WTC11 (cell line): Measurements from ENCODE around the gene B3GNT4. TPM values are rescaled to one million over a fixed set of nuclear protein-coding genes. Genes with fewer than 3 reads are reported as not detected.

Experiments
- ATAC-seq: fragments of 200-7000 bp; cut with Tn5 transposase; 2 replicates; pipeline ENCODE4 v1.10.0; 2021; ENCODE audit warnings: mild to moderate bottlenecking, moderate library complexity
- CTCF ChIA-PET: fragments of 300-600 bp; sonication (Branson Sonifier 250); formaldehyde crosslinking; loops from one replicate; lab custom pipeline; 2021; ENCODE audit warnings: antibody characterized with exemption; lab: Charles Lee
- POLR2A ChIA-PET: fragments of 350-600 bp; sonication (Branson Sonifier 250); formaldehyde crosslinking; loops from one replicate; lab custom pipeline; 2021; ENCODE audit warnings: antibody characterized with exemption; lab: Charles Lee
- DNase-seq: peaks from one replicate; pipeline ENCODE4 v3.0.0; 2021; ENCODE audit warnings: low spot score
- H3K27ac Mint-ChIP-seq: 2 replicates; pipeline ENCODE4 v1.8.0; 2021; ENCODE audit warnings: mixed read lengths
- H3K27me3 Mint-ChIP-seq: 2 replicates; pipeline ENCODE4 v1.8.0; 2021; ENCODE audit warnings: low read depth, mild to moderate bottlenecking, moderate library complexity, mixed read lengths
- H3K36me3 Mint-ChIP-seq: 2 replicates; pipeline ENCODE4 v1.8.0; 2021; ENCODE audit warnings: mixed read lengths
- H3K4me1 Mint-ChIP-seq: 2 replicates; pipeline ENCODE4 v1.8.0; 2022; ENCODE audit warnings: mixed read lengths
- H3K4me3 Mint-ChIP-seq: 2 replicates; pipeline ENCODE4 v1.8.0; 2021; ENCODE audit warnings: mild to moderate bottlenecking, moderate library complexity, mixed read lengths
- H3K9me3 Mint-ChIP-seq: 2 replicates; pipeline ENCODE4 v1.8.0; 2021; ENCODE audit warnings: mixed read lengths
- ARID4B ChIP-seq: sonication (generic); formaldehyde crosslinking; IDR thresholded peaks from 2 replicates; pipeline ENCODE4 v1.8.0; 2023; ENCODE audit warnings: missing genetic modification reagents, mild to moderate bottlenecking, borderline replicate concordance
- CDX4 ChIP-seq: fragments of 250-450 bp; sonication (Bioruptor Pico); IDR thresholded peaks from 2 replicates; pipeline ENCODE4 v1.9.0; 2021; ENCODE audit warnings: moderate library complexity, mild to moderate bottlenecking, inconsistent platforms, borderline replicate concordance
- CREB1 ChIP-seq: sonication (generic); formaldehyde crosslinking; IDR thresholded peaks from 2 replicates; pipeline ENCODE4 v1.8.0; 2023; ENCODE audit warnings: mild to moderate bottlenecking, missing genetic modification reagents
- ELF4 ChIP-seq: sonication (generic); formaldehyde crosslinking; IDR thresholded peaks from 2 replicates; pipeline ENCODE4 v1.8.1; 2022; ENCODE audit warnings: low read depth, mild to moderate bottlenecking, moderate library complexity, missing genetic modification reagents
- EMX1 ChIP-seq: fragments of 250-450 bp; sonication (Bioruptor Pico); IDR thresholded peaks from 2 replicates; pipeline ENCODE4 v1.8.0; 2021; ENCODE audit warnings: mild to moderate bottlenecking
- ESRRA ChIP-seq: sonication (generic); formaldehyde crosslinking; IDR thresholded peaks from 2 replicates; pipeline ENCODE4 v1.8.1; 2022; ENCODE audit warnings: mild to moderate bottlenecking, missing genetic modification reagents, borderline replicate concordance
- ETV6 ChIP-seq: sonication (generic); formaldehyde crosslinking; IDR thresholded peaks from 2 replicates; pipeline ENCODE4 v1.8.1; 2022; ENCODE audit warnings: mild to moderate bottlenecking, missing genetic modification reagents
- FOXJ3 ChIP-seq: sonication (generic); formaldehyde crosslinking; IDR thresholded peaks from 2 replicates; pipeline ENCODE4 v1.9.0; 2021; ENCODE audit warnings: missing genetic modification reagents, mild to moderate bottlenecking, borderline replicate concordance
- FOXK1 ChIP-seq: sonication (generic); formaldehyde crosslinking; IDR thresholded peaks from 2 replicates; pipeline ENCODE4 v1.8.0; 2022; ENCODE audit warnings: mild to moderate bottlenecking, moderate library complexity, missing genetic modification reagents
- NFYB ChIP-seq: sonication (generic); formaldehyde crosslinking; conservative IDR thresholded peaks from 2 replicates; pipeline ENCODE4 v1.8.0; 2022; ENCODE audit warnings: low read depth, missing genetic modification reagents
- RORB ChIP-seq: fragments of 250-450 bp; sonication (Bioruptor Pico); IDR thresholded peaks from 2 replicates; pipeline ENCODE4 v1.9.0; 2021; ENCODE audit warnings: mild to moderate bottlenecking
- SMAD4 ChIP-seq: sonication (generic); formaldehyde crosslinking; IDR thresholded peaks from 2 replicates; pipeline ENCODE4 v1.8.0; 2022; ENCODE audit warnings: mild to moderate bottlenecking, missing genetic modification reagents
- SOX15 ChIP-seq: fragments of 250-450 bp; sonication (Bioruptor Pico); IDR thresholded peaks from 2 replicates; pipeline ENCODE4 v1.9.0; 2021; ENCODE audit warnings: mild to moderate bottlenecking
- TEAD4 ChIP-seq: sonication (generic); formaldehyde crosslinking; IDR thresholded peaks from 2 replicates; pipeline ENCODE4 v1.8.0; 2022; ENCODE audit warnings: mild to moderate bottlenecking, missing genetic modification reagents
- ZBTB21 ChIP-seq: sonication (generic); formaldehyde crosslinking; IDR thresholded peaks from 2 replicates; pipeline ENCODE4 v1.8.1; 2023; ENCODE audit warnings: mild to moderate bottlenecking, missing genetic modification reagents, borderline replicate concordance
- ZNF138 ChIP-seq: sonication (generic); formaldehyde crosslinking; conservative IDR thresholded peaks from 2 replicates; pipeline ENCODE4 v1.8.1; 2022; ENCODE audit warnings: mild to moderate bottlenecking, moderate library complexity, missing genetic modification reagents
- ZNF219 ChIP-seq: sonication (generic); formaldehyde crosslinking; IDR thresholded peaks from 2 replicates; pipeline ENCODE4 v1.8.0; 2023; ENCODE audit warnings: missing genetic modification reagents, mild to moderate bottlenecking, borderline replicate concordance
- ZNF263 ChIP-seq: sonication (generic); formaldehyde crosslinking; IDR thresholded peaks from 2 replicates; pipeline ENCODE4 v1.8.1; 2022; ENCODE audit warnings: low read depth, mild to moderate bottlenecking, moderate library complexity, missing genetic modification reagents
- ZNF671 ChIP-seq: fragments of 250-450 bp; sonication (Bioruptor Pico); IDR thresholded peaks from 2 replicates; pipeline ENCODE4 v1.8.0; 2021; ENCODE audit warnings: mild to moderate bottlenecking
- total RNA-seq: library from RNA; stranded (reverse); gene quantifications from 3 replicates; pipeline ENCODE4 v1.2.3, GENCODE V29; 2021
- TF ChIP-seq, protein P1 (sequence below): sonication (generic); formaldehyde crosslinking; IDR thresholded peaks from 2 replicates; pipeline ENCODE4 v1.8.1; 2023; ENCODE audit warnings: mild to moderate bottlenecking, missing genetic modification reagents, moderate library complexity
- TF ChIP-seq, protein P2 (sequence below): sonication (generic); formaldehyde crosslinking; IDR thresholded peaks from 2 replicates; pipeline ENCODE4 v1.8.1; 2022; ENCODE audit warnings: missing genetic modification reagents, borderline replicate concordance
- TF ChIP-seq, protein P3 (sequence below): fragments of 200-600 bp; IDR thresholded peaks from 2 replicates; pipeline ENCODE4 v1.8.0; 2022; ENCODE audit warnings: antibody characterized with exemption

The B3GNT4 gene
- total RNA-seq, 1 experiment from 2014 or later: 2.0 TPM

DNA sequence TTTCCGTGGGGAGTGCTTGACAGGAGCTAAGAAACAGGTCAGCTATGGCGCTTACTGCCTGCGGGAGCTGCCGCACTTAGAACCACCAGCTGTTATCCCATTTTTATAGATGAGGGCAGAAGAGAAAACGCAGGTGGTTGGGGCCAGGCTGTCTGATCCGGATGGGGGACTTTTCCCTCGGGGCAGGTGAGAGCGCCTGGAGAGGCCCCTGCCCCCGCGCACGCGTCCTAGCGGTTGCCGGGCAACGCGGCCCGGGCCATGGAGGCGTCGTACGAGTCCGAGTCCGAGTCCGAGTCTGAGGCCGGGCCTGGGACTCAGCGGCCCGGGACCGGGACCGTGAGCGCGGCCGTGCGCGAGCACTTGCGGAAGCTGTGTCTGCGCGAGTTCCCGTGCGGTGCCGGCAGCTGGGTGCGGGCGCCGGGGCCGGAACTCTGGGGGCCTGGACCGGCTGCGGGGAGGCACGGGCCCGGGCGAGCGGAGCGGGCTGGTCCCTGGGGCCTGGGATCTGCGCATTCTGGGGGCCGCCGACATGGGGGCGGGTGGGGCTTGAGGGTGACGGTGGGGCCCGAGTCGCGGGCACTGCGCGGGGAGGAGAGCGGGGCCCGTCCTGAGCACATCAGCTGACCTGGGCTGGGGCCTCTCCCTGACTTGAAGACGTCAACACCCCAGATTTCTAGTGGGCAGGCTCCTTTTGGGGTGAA lies 20.5 kb upstream of the B3GNT4 start, which contains the start of gene LRRC43 (continued):
- TF ChIP-seq ETV6 (CRISPR knock-in tag): no peak
- no peak for TF ChIP-seq CDX4
- no peak for TF ChIP-seq CREB1
- TF ChIP-seq SMAD4 (CRISPR knock-in tag): no peak
- no peak for TF ChIP-seq RORB
- no peak for TF ChIP-seq SOX15 (CRISPR knock-in tag)
- 0 out of 2 replicates have a peak, but pooled peaks have one; percentile 35 for TF ChIP-seq ARID4B (CRISPR knock-in tag)
- no peak for TF ChIP-seq ZNF263 (CRISPR knock-in tag)

GRCh38 chr12:122183588-122183940 lies 19.9 kb upstream of the B3GNT4 start:
- ChIA-PET CTCF (interaction anchor here (0.7 to 1.9 kb wide), 4 partner anchors 46 to 265 kb away, joined by 3 to 8 read pairs (median 5); partner anchors contain the start of gene CFAP251), POLR2A (no interaction called here)
- peak overlapping the region; percentile 60 for H3K4me3 Mint-ChIP-seq
- peaks cover 3% of the 10 kb centered on the region; the same call in 1 of the 2 replicates for H3K4me1 Mint-ChIP-seq
- H3K27me3 Mint-ChIP-seq: peaks cover 17% of the 10 kb centered on the region
- H3K36me3 Mint-ChIP-seq: no peaks in the 10 kb centered on the region
- DNase-seq (no peak), ATAC-seq (peak; percentile 7; the same call in 1 of the 2 replicates)
- no peak overlapping the region for H3K27ac Mint-ChIP-seq
- TF ChIP-seq ZNF219 (CRISPR knock-in tag) (no peak), EMX1 (CRISPR knock-in tag) (no peak), NFYB (CRISPR knock-in tag) (no peak), ZNF671 (CRISPR knock-in tag) (no peak), ARID4B (CRISPR knock-in tag) (no peak), ESRRA (CRISPR knock-in tag) (no peak), ZNF263 (CRISPR knock-in tag) (no peak), TEAD4 (CRISPR knock-in tag) (no peak), ELF4 (CRISPR knock-in tag) (no peak), ZNF138 (CRISPR knock-in tag) (no peak), FOXJ3 (CRISPR knock-in tag) (no peak), FOXK1 (CRISPR knock-in tag) (no peak), ZBTB21 (CRISPR knock-in tag) (no peak), CREB1 (no peak)
- TF ChIP-seq, protein P1, sequence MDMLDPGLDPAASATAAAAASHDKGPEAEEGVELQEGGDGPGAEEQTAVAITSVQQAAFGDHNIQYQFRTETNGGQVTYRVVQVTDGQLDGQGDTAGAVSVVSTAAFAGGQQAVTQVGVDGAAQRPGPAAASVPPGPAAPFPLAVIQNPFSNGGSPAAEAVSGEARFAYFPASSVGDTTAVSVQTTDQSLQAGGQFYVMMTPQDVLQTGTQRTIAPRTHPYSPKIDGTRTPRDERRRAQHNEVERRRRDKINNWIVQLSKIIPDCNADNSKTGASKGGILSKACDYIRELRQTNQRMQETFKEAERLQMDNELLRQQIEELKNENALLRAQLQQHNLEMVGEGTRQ (CRISPR knock-in tag): no peak
- TF ChIP-seq, protein P2, sequence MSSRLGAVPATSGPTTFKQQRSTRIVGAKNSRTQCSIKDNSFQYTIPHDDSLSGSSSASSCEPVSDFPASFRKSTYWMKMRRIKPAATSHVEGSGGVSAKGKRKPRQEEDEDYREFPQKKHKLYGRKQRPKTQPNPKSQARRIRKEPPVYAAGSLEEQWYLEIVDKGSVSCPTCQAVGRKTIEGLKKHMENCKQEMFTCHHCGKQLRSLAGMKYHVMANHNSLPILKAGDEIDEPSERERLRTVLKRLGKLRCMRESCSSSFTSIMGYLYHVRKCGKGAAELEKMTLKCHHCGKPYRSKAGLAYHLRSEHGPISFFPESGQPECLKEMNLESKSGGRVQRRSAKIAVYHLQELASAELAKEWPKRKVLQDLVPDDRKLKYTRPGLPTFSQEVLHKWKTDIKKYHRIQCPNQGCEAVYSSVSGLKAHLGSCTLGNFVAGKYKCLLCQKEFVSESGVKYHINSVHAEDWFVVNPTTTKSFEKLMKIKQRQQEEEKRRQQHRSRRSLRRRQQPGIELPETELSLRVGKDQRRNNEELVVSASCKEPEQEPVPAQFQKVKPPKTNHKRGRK (CRISPR knock-in tag): no peak
- TF ChIP-seq, protein P3, sequence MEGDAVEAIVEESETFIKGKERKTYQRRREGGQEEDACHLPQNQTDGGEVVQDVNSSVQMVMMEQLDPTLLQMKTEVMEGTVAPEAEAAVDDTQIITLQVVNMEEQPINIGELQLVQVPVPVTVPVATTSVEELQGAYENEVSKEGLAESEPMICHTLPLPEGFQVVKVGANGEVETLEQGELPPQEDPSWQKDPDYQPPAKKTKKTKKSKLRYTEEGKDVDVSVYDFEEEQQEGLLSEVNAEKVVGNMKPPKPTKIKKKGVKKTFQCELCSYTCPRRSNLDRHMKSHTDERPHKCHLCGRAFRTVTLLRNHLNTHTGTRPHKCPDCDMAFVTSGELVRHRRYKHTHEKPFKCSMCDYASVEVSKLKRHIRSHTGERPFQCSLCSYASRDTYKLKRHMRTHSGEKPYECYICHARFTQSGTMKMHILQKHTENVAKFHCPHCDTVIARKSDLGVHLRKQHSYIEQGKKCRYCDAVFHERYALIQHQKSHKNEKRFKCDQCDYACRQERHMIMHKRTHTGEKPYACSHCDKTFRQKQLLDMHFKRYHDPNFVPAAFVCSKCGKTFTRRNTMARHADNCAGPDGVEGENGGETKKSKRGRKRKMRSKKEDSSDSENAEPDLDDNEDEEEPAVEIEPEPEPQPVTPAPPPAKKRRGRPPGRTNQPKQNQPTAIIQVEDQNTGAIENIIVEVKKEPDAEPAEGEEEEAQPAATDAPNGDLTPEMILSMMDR: no peak
- H3K9me3 Mint-ChIP-seq: no peaks in the 10 kb centered on the region
